ENCODE results near the gene CAB39L.
"Not testable (repeated sequence)": the region's sequence is repeated elsewhere in the genome, so short reads cannot be mapped to it uniquely, and the experiment has no call there.

Gene CAB39L

GRCh38 chr13:49294723-49295122, 149.1 kb downstream of the CAB39L start:
- not testable (repeated sequence) for DNase-seq (ENCODE audit: low read depth in 3 of 3, low spot score in 1 of 3)

- DNase-seq (ENCODE audit: low read depth in 3 of 3, low spot score in 1 of 3) = no peak
Measured at GRCh38 chr13:49292742-49293486, 150.9 kb downstream of the CAB39L start.

GRCh38 chr13:49288458-49288857, 155.4 kb downstream of the CAB39L start:
- no peak for DNase-seq (ENCODE audit: low read depth in 3 of 3, low spot score in 1 of 3)

GRCh38 chr13:49287995-49288394, 155.9 kb downstream of the CAB39L start:
- DNase-seq (ENCODE audit: low read depth in 3 of 3, low spot score in 1 of 3) = no peak

- DNase-seq (ENCODE audit: low read depth in 3 of 3, low spot score in 1 of 3) = no peak
Measured at GRCh38 chr13:49279885-49280284, 164.0 kb downstream of the CAB39L start.

GRCh38 chr13:49279112-49279511, 164.8 kb downstream of the CAB39L start:
- DNase-seq (ENCODE audit: low read depth in 3 of 3, low spot score in 1 of 3) = no peak

GRCh38 chr13:49278211-49278610, 165.7 kb downstream of the CAB39L start:
- no peak for DNase-seq (ENCODE audit: low read depth in 3 of 3, low spot score in 1 of 3)

GRCh38 chr13:49272296-49272695, 171.6 kb downstream of the CAB39L start:
- no peak for DNase-seq (ENCODE audit: low read depth in 3 of 3, low spot score in 1 of 3)

GRCh38 chr13:49271264-49271663, 172.6 kb downstream of the CAB39L start:
- no peak for DNase-seq (ENCODE audit: low read depth in 3 of 3, low spot score in 1 of 3)

GRCh38 chr13:49265822-49266221, 178.0 kb downstream of the CAB39L start:
- no peak for DNase-seq (ENCODE audit: low read depth in 3 of 3, low spot score in 1 of 3)

- DNase-seq (ENCODE audit: low read depth in 3 of 3, low spot score in 1 of 3) = no peak
Measured at GRCh38 chr13:49262634-49263033, 181.2 kb downstream of the CAB39L start.

- DNase-seq (ENCODE audit: low read depth in 3 of 3, low spot score in 1 of 3) = no peak
Measured at GRCh38 chr13:49259586-49259985, 184.3 kb downstream of the CAB39L start.
